GM18858 (cell line): ENCODE data around the gene FOXS1.
"Not testable (repeated sequence)": the region's sequence is repeated elsewhere in the genome, so short reads cannot be mapped to it uniquely, and the experiment has no call there.

Experiments used
- ATAC-seq: cut with Tn5 transposase; IDR thresholded peaks from one replicate; pipeline ENCODE4 v1.9.1; 2021; ENCODE audit not compliant: unreplicated experiment

FOXS1 gene

GRCh38 chr20:31840906-31841816, 4.2 kb downstream of the FOXS1 start:
- ATAC-seq: no peak

- ATAC-seq: no peak
Measured at GRCh38 chr20:31839782-31840487, 5.5 kb downstream of the FOXS1 start.

- no peak for ATAC-seq
Measured at GRCh38 chr20:31838646-31839292, 6.6 kb downstream of the FOXS1 start.

GRCh38 chr20:31837896-31838397, 7.5 kb downstream of the FOXS1 start:
- no peak for ATAC-seq

GRCh38 chr20:31836853-31837608, 8.4 kb downstream of the FOXS1 start:
- no peak for ATAC-seq

- peak; percentile 51 for ATAC-seq
Measured at GRCh38 chr20:31835977-31836852, 9.2 kb downstream of the FOXS1 start.

GRCh38 chr20:31835554-31835953, 9.8 kb downstream of the FOXS1 start:
- ATAC-seq: no peak

GRCh38 chr20:31833931-31834521, 11.4 kb downstream of the FOXS1 start:
- ATAC-seq: no peak

- no peak for ATAC-seq
Measured at GRCh38 chr20:31833130-31833930, 12.1 kb downstream of the FOXS1 start.

- ATAC-seq: no peak
Measured at GRCh38 chr20:31831771-31832306, 13.6 kb downstream of the FOXS1 start.

GRCh38 chr20:31831211-31831610, 14.2 kb downstream of the FOXS1 start:
- ATAC-seq: no peak

- no peak for ATAC-seq
Measured at GRCh38 chr20:31830406-31830981, 14.9 kb downstream of the FOXS1 start.

GRCh38 chr20:31829731-31830130, 15.7 kb downstream of the FOXS1 start:
- no peak for ATAC-seq

GRCh38 chr20:31828016-31828415, 17.4 kb downstream of the FOXS1 start:
- not testable (repeated sequence) for ATAC-seq

GRCh38 chr20:31827059-31827458, 18.3 kb downstream of the FOXS1 start:
- ATAC-seq: no peak

- ATAC-seq: no peak
Measured at GRCh38 chr20:31826074-31826473, 19.3 kb downstream of the FOXS1 start.

- ATAC-seq: no peak
Measured at GRCh38 chr20:31824554-31825313, 20.7 kb downstream of the FOXS1 start.
